Fibroblast of skin of left quadriceps (primary cell): ENCODE data around the gene PPP1R15B.

ENCODE experiments used
- DNase-seq, 2 experiments: peaks; one replicate each; pipeline ENCODE4 v3.0.0-alpha.2; 2013; ENCODE audit warnings: low read depth in 2 of 2

The PPP1R15B gene

GRCh38 chr1:204411451-204412204 lies at the start of gene PPP1R15B:
Gene PPP1R15B (minus strand): TSS chr1:204411817. CDS start chr1:204411411, 406 bp downstream.
- DNase-seq: peak; percentile 98

- DNase-seq: no peak
Observed at GRCh38 chr1:204460346-204460745, 48.7 kb upstream of the PPP1R15B start.

DNA sequence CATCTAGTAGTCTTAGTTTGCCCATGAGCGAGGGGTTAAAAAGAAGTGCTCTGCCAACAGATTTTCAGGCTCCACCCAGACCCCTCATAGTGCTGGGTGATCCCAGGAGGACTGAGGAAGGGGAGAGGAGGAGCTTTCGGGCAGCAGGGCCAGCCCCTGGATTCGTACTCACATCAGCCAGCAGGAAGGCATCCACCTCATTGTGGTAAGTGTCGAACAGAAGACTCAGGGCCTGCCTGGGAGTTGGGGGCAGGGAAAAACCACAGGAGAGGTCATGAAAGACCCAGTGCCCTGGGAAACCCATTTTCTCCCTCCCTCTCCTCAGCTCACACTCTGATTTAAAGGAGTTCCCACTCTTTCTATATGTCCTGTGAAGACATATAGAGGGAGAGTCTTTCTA lies 48.1 kb upstream of the PPP1R15B start:
- no peak for DNase-seq

- DNase-seq: no peak
Observed at GRCh38 chr1:204457666-204458065, 46.0 kb upstream of the PPP1R15B start.

- no peak for DNase-seq
Observed at GRCh38 chr1:204456826-204457442, 45.3 kb upstream of the PPP1R15B start.

GRCh38 chr1:204455831-204456145 lies 44.2 kb upstream of the PPP1R15B start:
- no peak for DNase-seq

- no peak for DNase-seq
Observed at GRCh38 chr1:204455063-204455830, 43.6 kb upstream of the PPP1R15B start.

GRCh38 chr1:204454476-204454875 lies 42.9 kb upstream of the PPP1R15B start:
- no peak for DNase-seq

- DNase-seq: no peak
Observed at GRCh38 chr1:204453141-204453772, 41.6 kb upstream of the PPP1R15B start.

- no peak for DNase-seq
Observed at GRCh38 chr1:204451352-204452124, 39.9 kb upstream of the PPP1R15B start.

- no peak for DNase-seq
Observed at GRCh38 chr1:204450461-204451257, 39.0 kb upstream of the PPP1R15B start.

- no peak for DNase-seq
Observed at GRCh38 chr1:204449678-204450280, 38.2 kb upstream of the PPP1R15B start.

GRCh38 chr1:204448991-204449677 lies 37.5 kb upstream of the PPP1R15B start:
- DNase-seq: no peak

DNA sequence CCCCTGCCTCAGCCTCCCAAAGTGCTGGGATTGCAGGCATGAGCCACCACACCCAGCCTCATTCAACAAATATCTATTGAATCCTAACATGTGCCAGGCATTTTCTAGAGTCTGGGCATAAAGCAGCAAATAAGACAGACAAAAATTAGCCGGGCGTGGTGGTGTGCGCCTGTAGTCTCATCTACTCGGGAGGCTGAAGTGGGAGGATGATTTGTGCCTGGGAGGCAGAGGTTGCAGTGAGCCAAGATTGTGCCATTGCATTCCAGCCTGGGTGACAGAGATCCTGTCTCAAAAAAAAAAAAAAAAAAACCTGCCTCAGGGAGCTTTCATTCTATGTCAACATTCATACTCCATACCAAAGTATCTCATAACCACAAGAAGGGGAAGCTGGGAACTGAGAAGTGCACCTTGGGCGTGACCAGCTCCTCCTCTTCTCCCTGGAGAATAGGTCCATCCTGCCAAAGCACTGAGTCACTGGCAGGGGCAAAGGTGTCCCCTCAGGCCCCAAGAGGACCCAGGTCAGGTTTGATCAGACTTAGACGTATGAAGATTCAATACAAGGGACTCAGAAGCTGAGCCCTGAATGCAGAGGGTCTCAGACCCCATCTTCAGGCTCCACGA lies 36.8 kb upstream of the PPP1R15B start:
- DNase-seq: no peak

- DNase-seq: no peak
Observed at GRCh38 chr1:204447736-204448135, 36.1 kb upstream of the PPP1R15B start.

GRCh38 chr1:204447190-204447589 lies 35.6 kb upstream of the PPP1R15B start:
- DNase-seq: no peak

- peak in 1 of 2 experiments; percentile 20 for DNase-seq
Observed at GRCh38 chr1:204446413-204447111, 34.9 kb upstream of the PPP1R15B start.

DNA sequence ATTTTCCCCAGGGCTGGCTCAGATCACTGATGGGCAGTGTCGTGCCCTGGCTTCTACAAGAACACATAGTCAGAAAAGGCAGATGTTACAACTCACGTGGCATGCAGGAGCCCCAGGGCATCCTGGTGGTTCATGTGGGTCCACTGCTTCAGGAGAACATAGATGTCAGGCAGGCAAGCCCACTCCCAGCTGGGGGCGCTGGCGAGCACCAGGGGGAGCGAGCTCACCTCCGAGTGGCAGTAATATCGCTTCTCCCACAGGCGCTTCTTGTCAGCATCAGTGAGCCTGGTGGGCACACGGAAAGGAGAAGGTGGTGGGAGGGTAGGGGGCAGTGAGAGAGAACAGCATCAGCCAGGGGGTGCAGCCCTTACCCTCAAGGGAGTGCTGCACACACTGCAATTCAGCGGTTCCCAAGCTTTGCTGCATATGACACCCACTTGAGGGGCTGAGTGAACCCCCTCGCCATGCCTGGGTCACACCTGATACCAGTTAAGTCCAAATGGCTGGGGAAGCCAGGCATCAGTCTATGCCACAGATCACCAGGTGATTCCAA lies 34.3 kb upstream of the PPP1R15B start:
- no peak for DNase-seq
